Esophagus muscularis mucosa (tissue), 4 donors: ENCODE data around the gene HDAC4. TPM values are rescaled to one million over a fixed set of nuclear protein-coding genes. Genes with fewer than 3 reads are reported as not detected.

ENCODE experiments used
- DNase-seq: peaks from one replicate; pipeline ENCODE4 v3.0.0-alpha.2; 2017; ENCODE audit errors: extremely low spot score
- H3K27ac ChIP-seq, 4 donors: fragments of 200-600 bp; sonication (generic); replicated peaks in 1 of 4; 1 replicate in 3 of 4; 2 replicates in 1 of 4; pipeline ENCODE4 v1.5.1; 2016 to 2019; ENCODE audit warnings: mild to moderate bottlenecking in 1 of 4
- H3K27me3 ChIP-seq, 4 donors: fragments of 200-600 bp; sonication (generic); one replicate each; pipeline versions ENCODE4 v1.5.1 to v1.6.0; 2016 to 2019
- H3K36me3 ChIP-seq, 4 donors: fragments of 200-600 bp; sonication (generic); one replicate each; pipeline ENCODE4 v1.5.1; 2016 to 2019
- H3K4me1 ChIP-seq, 4 donors: fragments of 200-600 bp; sonication (generic); one replicate each; pipeline ENCODE4 v1.5.1; 2016 to 2019
- H3K4me3 ChIP-seq, 4 donors: fragments of 200-600 bp; sonication (generic); 1 replicate in 2 of 4; 2 replicates in 2 of 4; pipeline ENCODE4 v1.5.1; 2016 to 2019; ENCODE audit warnings: mild to moderate bottlenecking in 4 of 4, moderate library complexity in 1 of 4
- H3K9me3 ChIP-seq, 4 donors: fragments of 200-600 bp; sonication (generic); 1 replicate in 3 of 4; 2 replicates in 1 of 4; pipeline ENCODE4 v1.5.1; 2016 to 2019
- CTCF ChIP-seq, 3 experiments: fragments of 200-600 bp in 2 of 3; fragments of 450-650 bp in 1 of 3; sonication (generic) in 2 of 3; IDR thresholded peaks; one replicate each; pipeline ENCODE4 v1.5.1; 2017 to 2019; ENCODE audit warnings: antibody characterized with exemption in 3 of 3, mild to moderate bottlenecking in 2 of 3, moderate library complexity in 1 of 3
- EP300 ChIP-seq: sonication (generic); formaldehyde crosslinking; IDR thresholded peaks from one replicate; pipeline ENCODE4 v1.6.1; 2017; ENCODE audit warnings: antibody characterized with exemption
- POLR2A ChIP-seq: fragments of 450-650 bp; IDR thresholded peaks from one replicate; pipeline ENCODE4 v1.6.1; 2017; ENCODE audit warnings: antibody characterized with exemption, moderate library complexity, mild to moderate bottlenecking, low read depth
- POLR2AphosphoS5 ChIP-seq, 2 donors: sonication (generic); formaldehyde crosslinking; IDR thresholded peaks; one replicate each; pipeline ENCODE4 v1.6.1; 2017; ENCODE audit warnings: antibody characterized with exemption in 2 of 2
- WGBS: methylation state at CpG from one replicate; pipeline ENCODE4 v1.1.5; 2018; 5-methylcytosine and 5-hydroxymethylcytosine counted together
- intact Hi-C: fragments of 100-400 bp; cut with DNase I; formaldehyde crosslinking; loops from one replicate; pipeline ENCODE4 v1.15.1; 2023
- total RNA-seq, 4 donors: library from RNA; depleted of rRNA; stranded (reverse); fragments of >200 nt; gene quantifications; one replicate each; pipeline versions ENCODE4 v1.1.0 to v1.2.1, GENCODE V29; 2016

HDAC4 gene
- total RNA-seq, 4 donors from 2014 or later = 59.4 to 119 (median 76.1) TPM

GRCh38 chr2:239035997-239036731 lies 364.7 kb downstream of the HDAC4 start:
- Histone ChIP-seq H3K27ac (no peak overlapping the region), H3K27me3 (no peaks in the 10 kb centered on the region), H3K9me3 (no peaks in the 10 kb centered on the region), H3K4me3 (no peak overlapping the region), H3K36me3 (no peaks in the 10 kb centered on the region), H3K4me1 (peaks cover 0 to 13% (median 8%) of the 10 kb centered on the region in 4 donors)
- no peak for DNase-seq
- TF ChIP-seq EP300 (no peak), POLR2AphosphoS5 (IDR thresholded peaks at IDR 0.05) (no peak), CTCF (IDR thresholded peaks at IDR 0.05) (no peak), POLR2A (no peak)
- WGBS = 69% methylated on average over 9 of the region's 15 CpGs
- intact Hi-C loops = loop anchor here (5.0 to 10.0 kb wide), 3 partner anchors 846 to 1109 kb away; partner anchors contain the start of gene OTOS

- WGBS = 72% methylated on average over 2 of the region's 29 CpGs
Observed at GRCh38 chr2:239035361-239035814, 365.4 kb downstream of the HDAC4 start.

GRCh38 chr2:239034561-239035341 lies 366.1 kb downstream of the HDAC4 start:
- no peaks in the 10 kb centered on the region for H3K27me3 ChIP-seq
- intact Hi-C loops = loop anchor here (5.0 to 10.0 kb wide), 3 partner anchors 848 to 1110 kb away; partner anchors contain the start of gene OTOS
- H3K36me3 ChIP-seq = no peaks in the 10 kb centered on the region
- no peak for TF ChIP-seq CTCF (IDR thresholded peaks at IDR 0.05)
- no peak for TF ChIP-seq POLR2A
- no peak for TF ChIP-seq EP300
- TF ChIP-seq POLR2AphosphoS5 (IDR thresholded peaks at IDR 0.05) = no peak
- H3K27ac ChIP-seq = no peak overlapping the region
- peaks cover 0 to 13% (median 8%) of the 10 kb centered on the region in 4 donors for H3K4me1 ChIP-seq
- no peaks in the 10 kb centered on the region for H3K9me3 ChIP-seq
- DNase-seq = no peak
- 78% methylated on average over 8 of the region's 19 CpGs for WGBS
- H3K4me3 ChIP-seq = no peak overlapping the region

More at GRCh38 chr2:239035361-239035814, 365.4 kb downstream of the HDAC4 start:
- no peaks in the 10 kb centered on the region for H3K36me3 ChIP-seq
- peaks cover 0 to 13% (median 8%) of the 10 kb centered on the region in 4 donors for H3K4me1 ChIP-seq
- H3K4me3 ChIP-seq = no peak overlapping the region
- TF ChIP-seq POLR2AphosphoS5 (IDR thresholded peaks at IDR 0.05) = no peak
- no peak for TF ChIP-seq EP300
- peak in 2 of 3 experiments; percentile 69 to 96 for TF ChIP-seq CTCF (IDR thresholded peaks at IDR 0.05)
- H3K9me3 ChIP-seq = no peaks in the 10 kb centered on the region
- no peak for DNase-seq
- intact Hi-C loops = loop anchor here (5.0 to 10.0 kb wide), 3 partner anchors 847 to 1109 kb away; partner anchors contain the start of gene OTOS
- no peaks in the 10 kb centered on the region for H3K27me3 ChIP-seq
- no peak overlapping the region for H3K27ac ChIP-seq

- Histone ChIP-seq H3K36me3 (no peaks in the 10 kb centered on the region), H3K27me3 (no peaks in the 10 kb centered on the region), H3K4me1 (peaks cover 0 to 13% (median 8%) of the 10 kb centered on the region in 4 donors), H3K9me3 (no peaks in the 10 kb centered on the region), H3K4me3 (no peak overlapping the region), H3K27ac (no peak overlapping the region)
- 87% methylated on average over 13 of the region's 13 CpGs for WGBS
- no peak for DNase-seq
- intact Hi-C loops = loop anchor here (10.0 kb wide), 2 partner anchors 961 to 1111 kb away; partner anchors contain the start of gene OTOS
- TF ChIP-seq POLR2A = no peak
- no peak for TF ChIP-seq POLR2AphosphoS5 (IDR thresholded peaks at IDR 0.05)
- TF ChIP-seq CTCF (IDR thresholded peaks at IDR 0.05) = no peak
- no peak for TF ChIP-seq EP300
Observed at GRCh38 chr2:239033801-239034560, 366.8 kb downstream of the HDAC4 start.
